VCaP (cell line): ENCODE data around the gene EFCAB12.

Source experiments
- H3K27ac ChIP-seq: fragments of 450-650 bp; 2 replicates; pipeline ENCODE4 v1.5.1; 2017
- TF ChIP-seq, protein P1 (sequence below): fragments of 450-650 bp; conservative IDR thresholded peaks from 2 replicates; pipeline ENCODE4 v1.5.1; 2017; ENCODE audit warnings: mild to moderate bottlenecking, moderate library complexity

EFCAB12 gene

DNA sequence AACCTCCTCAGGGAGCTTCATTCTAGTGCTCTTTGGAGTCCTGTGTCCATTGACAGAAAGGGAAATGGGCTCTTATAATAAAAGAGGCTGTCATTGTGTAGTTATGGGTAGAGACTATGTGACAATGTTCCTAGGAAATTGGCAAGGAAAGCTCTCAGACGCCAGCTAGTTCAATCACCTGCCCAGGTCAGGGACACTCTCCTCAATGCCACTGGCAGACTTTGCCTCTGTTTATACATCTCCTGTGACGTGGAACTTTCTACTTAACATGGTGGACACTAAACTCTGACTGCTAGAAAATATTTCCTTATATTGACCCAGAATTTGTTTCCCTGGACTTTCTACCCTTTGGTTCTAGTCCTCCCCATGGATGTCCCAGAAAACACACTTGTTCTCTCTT lies 2.8 kb downstream of the EFCAB12 start:
- TF ChIP-seq, protein P1, sequence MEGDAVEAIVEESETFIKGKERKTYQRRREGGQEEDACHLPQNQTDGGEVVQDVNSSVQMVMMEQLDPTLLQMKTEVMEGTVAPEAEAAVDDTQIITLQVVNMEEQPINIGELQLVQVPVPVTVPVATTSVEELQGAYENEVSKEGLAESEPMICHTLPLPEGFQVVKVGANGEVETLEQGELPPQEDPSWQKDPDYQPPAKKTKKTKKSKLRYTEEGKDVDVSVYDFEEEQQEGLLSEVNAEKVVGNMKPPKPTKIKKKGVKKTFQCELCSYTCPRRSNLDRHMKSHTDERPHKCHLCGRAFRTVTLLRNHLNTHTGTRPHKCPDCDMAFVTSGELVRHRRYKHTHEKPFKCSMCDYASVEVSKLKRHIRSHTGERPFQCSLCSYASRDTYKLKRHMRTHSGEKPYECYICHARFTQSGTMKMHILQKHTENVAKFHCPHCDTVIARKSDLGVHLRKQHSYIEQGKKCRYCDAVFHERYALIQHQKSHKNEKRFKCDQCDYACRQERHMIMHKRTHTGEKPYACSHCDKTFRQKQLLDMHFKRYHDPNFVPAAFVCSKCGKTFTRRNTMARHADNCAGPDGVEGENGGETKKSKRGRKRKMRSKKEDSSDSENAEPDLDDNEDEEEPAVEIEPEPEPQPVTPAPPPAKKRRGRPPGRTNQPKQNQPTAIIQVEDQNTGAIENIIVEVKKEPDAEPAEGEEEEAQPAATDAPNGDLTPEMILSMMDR, result no peak
- no peak overlapping the region for H3K27ac ChIP-seq

DNA sequence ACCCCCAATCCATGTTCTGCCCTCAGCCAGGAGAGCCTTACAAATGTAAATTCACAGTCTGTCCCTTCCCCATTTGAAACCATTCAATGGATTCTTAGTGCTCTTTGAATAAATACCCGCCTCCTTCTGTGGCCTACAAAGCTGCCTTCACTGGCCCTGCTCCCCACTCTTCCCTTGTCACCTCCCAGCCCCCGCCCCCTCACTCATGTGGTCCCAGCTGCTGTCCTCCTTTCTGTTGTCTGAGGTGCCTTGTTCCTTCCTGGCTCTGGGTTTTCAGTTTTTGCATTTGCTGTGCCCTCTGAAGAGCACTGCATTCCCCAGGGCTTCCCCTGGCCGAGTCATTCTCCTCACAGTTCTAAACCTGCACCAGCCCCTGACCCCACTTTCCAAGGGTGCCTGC lies 3.2 kb downstream of the EFCAB12 start:
- TF ChIP-seq, protein P1, result no peak
- no peak overlapping the region for H3K27ac ChIP-seq

DNA sequence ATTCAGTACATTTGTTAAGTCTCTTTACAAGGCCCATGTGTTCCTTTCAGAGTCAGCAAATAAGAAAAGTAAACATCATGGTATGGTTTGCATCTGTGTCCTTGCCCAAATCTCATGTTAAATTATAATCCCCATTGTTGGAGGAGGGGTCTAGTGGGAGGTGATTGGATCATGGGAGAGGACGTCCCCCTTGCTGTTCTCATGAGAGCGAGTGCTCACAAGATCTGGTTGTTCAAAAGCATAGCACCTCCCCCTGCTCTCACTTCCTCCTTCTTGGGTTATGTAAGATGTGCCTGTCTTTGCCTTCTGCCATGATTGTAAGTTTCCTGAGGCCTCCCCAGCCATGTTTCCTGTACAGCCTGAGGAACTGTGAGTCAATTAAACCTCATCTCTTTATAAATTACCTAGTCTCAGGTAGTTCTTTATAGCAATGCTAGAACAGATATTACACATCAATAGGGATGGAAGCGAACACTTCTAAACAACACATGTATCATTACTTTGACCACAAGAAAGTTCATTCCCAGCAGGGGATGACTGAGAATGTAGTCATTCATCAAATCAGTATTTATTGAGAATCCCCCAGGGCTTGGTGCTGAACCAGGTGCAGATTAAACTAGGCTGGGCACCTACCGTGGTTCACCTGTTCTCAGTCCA lies 4.1 kb downstream of the EFCAB12 start:
- TF ChIP-seq, protein P1, result no peak
- H3K27ac ChIP-seq, result peak overlapping the region; percentile 68

DNA sequence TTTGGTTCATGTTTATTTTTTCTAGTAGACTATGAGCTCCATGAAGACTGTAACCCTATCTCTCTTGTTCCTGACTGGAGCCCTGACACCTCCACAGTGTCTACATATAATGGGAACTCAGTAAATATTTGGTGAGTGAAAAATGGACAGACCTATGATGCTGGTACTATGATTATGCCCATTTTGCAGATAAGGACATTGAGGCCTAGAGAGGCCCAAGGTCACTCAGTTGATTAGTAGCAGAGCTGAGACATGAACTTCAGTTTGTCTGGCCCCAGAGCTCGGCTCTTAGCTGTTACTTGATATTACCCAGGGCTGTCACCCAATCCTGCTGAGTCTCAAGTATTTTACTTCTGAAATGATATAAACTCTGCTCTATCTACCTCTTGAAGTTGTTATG lies 5.5 kb downstream of the EFCAB12 start:
- TF ChIP-seq, protein P1, result no peak
- H3K27ac ChIP-seq, result no peak overlapping the region; the same call in 1 of the 2 replicates

DNA sequence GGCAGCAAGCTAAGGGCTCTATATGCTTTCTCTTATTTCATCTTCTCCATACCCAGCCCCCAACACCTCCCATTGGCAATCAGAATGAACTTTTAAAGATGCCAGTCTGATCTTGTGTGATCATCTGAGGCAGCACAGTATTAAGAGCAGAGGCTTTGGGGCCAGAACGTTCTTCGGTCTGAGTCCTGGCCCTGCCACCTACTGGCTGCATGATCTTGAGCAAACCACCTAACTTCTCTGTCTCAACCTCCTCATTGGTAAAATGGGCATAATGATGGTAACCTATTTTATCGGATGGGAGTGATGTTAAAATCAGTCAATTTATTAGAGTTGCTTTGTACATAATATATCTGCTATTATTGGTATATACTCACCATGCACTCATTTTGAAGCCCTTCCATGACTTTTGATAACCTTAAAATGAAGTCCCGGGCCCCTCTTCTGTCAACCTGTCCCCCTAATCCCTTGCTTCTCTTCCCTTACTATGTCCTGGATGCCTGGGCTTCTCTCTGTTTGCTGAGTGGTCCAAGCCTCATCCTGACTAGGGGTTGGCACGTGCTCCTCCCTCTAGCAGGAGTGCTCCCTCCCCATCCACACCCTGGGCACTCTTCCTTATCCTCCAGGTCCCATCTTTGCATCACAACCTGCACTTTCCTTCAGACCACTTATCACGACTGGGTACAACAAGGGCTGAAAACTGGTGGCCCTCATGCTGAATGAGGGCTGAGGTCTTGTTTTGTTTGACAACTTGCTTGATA lies 6.3 kb downstream of the EFCAB12 start:
- TF ChIP-seq, protein P1, result no peak

DNA sequence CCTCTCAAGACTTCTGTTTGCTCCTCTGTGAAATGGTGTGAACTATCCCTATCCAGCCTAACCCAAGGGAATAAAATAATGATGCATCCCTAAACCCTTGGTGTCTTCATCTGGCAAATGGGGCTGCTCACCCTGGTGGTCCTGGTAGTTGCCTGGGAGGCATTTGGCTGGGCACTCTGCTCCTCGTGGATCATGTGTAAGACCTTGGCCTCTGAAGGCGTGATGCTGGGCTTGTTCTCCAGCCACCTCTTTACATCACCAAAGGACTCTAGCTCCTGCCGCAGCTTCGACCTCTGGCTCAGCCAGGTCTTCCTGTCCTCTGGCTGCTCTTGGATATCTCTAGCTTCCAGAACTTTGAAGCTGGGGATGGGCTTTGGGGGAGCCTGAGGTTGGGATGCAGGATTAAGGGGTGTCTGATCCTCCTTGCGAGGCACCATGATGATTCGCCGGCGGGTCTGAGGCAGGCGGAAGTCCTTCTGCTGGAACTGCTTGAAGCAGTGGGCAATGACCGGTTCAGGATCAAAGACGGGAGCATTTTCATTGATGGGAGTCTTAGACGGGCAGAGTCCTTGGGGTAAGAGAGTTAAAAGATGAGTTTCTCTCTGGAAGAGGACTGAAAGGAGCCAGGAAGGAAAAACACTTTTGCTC lies 7.1 kb downstream of the EFCAB12 start:
- TF ChIP-seq, protein P1, result no peak
- H3K27ac ChIP-seq, result no peak overlapping the region

More for the DNA sequence above, 6.3 kb downstream of the EFCAB12 start:
- H3K27ac ChIP-seq, result no peak overlapping the region

DNA sequence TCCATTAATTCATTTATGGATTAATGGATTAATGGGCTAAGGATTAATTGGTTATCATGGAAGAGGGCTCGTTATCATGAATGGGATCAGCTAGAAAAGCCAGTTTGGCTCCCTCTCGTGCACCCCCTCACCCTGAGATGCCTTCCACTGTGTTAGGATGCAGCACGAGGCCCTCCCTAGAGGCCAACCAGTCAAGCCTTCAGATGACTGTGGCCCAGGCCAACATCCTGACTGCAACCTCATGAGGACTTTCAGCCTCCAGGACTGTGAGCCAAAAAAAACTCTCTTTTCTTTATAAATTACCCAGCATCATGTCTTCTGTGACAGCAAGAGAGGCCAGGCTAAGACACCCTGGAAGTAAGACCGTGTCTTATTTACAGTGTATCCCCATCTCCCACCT lies 9.0 kb downstream of the EFCAB12 start:
- H3K27ac ChIP-seq, result no peak overlapping the region
- TF ChIP-seq, protein P1, result no peak
